Thyroid gland (tissue), 4 donors: ENCODE results near the gene KCNJ12.
"Not testable (repeated sequence)": the region's sequence is repeated elsewhere in the genome, so short reads cannot be mapped to it uniquely, and the experiment has no call there.

Experiments used
- POLR2A ChIP-seq, 2 donors: fragments of 450-650 bp; IDR thresholded peaks; one replicate each; pipeline ENCODE4 v1.6.1; 2017; ENCODE audit warnings: antibody characterized with exemption in 2 of 2, mild to moderate bottlenecking in 2 of 2, moderate library complexity in 1 of 2
- TF ChIP-seq, protein P1 (sequence below), 6 experiments: fragments of 200-600 bp in 3 of 6; fragments of 450-650 bp in 3 of 6; sonication (generic) in 3 of 6; IDR thresholded peaks; one replicate each; pipeline ENCODE4 v1.5.1; 2016 to 2019; ENCODE audit warnings: antibody characterized with exemption in 6 of 6, mild to moderate bottlenecking in 2 of 6, inconsistent platforms in 1 of 6, moderate library complexity in 1 of 6

DNA sequence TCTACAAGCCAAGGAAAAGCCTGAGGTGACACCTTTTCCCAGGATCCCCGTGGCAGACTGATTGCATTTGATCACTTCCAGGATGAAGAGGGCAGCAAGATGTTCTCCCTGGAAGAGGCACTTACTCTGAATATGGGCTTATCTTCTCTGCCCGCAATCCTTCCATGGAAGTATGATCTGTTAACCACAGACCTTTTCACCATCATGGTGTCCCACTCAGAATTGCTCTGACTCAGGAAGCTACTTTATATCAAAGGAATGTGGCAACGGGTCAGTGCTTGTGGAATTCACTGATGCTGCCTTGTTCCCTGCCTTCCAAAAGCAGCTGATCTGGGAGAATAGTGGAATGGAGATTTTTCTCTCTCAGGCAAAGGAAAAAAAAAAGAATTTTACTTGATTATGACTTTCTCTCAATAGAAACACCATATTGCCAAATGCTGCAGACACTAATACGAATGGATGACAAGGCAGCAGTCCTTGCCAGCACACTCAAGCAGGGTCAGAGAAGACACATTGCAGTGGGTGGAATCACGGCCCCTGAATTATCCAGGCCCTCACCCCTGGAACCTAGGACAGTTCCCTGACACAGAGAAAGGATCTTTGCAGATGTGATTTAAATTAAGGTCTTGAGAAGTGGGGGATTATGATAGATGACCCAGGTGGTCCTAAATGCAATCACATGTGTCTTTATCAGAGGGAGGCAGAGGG lies 53.9 kb downstream of the KCNJ12 start:
- TF ChIP-seq, protein P1, sequence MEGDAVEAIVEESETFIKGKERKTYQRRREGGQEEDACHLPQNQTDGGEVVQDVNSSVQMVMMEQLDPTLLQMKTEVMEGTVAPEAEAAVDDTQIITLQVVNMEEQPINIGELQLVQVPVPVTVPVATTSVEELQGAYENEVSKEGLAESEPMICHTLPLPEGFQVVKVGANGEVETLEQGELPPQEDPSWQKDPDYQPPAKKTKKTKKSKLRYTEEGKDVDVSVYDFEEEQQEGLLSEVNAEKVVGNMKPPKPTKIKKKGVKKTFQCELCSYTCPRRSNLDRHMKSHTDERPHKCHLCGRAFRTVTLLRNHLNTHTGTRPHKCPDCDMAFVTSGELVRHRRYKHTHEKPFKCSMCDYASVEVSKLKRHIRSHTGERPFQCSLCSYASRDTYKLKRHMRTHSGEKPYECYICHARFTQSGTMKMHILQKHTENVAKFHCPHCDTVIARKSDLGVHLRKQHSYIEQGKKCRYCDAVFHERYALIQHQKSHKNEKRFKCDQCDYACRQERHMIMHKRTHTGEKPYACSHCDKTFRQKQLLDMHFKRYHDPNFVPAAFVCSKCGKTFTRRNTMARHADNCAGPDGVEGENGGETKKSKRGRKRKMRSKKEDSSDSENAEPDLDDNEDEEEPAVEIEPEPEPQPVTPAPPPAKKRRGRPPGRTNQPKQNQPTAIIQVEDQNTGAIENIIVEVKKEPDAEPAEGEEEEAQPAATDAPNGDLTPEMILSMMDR (IDR thresholded peaks at IDR 0.05), result not testable (repeated sequence)
- not testable (repeated sequence) for TF ChIP-seq POLR2A (IDR thresholded peaks at IDR 0.05)
